ENCODE data around the gene DPY30. TPM values are rescaled to one million over a fixed set of nuclear protein-coding genes. Genes with fewer than 3 reads are reported as not detected.
"Not testable (repeated sequence)": the region's sequence is repeated elsewhere in the genome, so short reads cannot be mapped to it uniquely, and the experiment has no call there.

DPY30 gene
- total RNA-seq, 4 donors from 2014 or later: 52.6 to 83.1 (median 61.1) TPM

DNA sequence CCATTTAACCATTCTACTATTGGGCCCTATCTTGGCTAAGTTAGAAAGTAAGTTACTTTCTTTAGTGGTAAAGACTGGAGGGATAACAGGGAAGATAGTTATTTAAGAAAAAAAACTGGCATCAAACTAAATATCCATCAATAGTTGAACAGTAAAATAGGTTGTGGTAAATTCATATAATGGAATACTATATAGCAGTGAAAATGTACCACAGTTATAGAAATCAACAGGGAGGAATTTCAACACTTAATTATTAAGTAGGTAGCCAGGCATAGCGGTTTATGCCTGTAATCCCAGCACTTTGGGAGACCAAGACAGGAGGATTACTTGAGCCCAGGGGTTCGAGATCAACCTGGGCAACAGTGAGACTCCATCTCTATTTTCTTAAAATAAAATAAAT is 20.7 kb upstream of the DPY30 start:
- Histone ChIP-seq H3K36me3 (no peaks in the 10 kb centered on the region), H3K27me3 (no peaks in the 10 kb centered on the region), H3K9me3 (no peaks in the 10 kb centered on the region), H3K4me3 (no peak overlapping the region), H3K27ac (replicated peaks in 1 of 4) (no peak overlapping the region), H3K4me1 (peaks cover 15 to 20% (median 18%) of the 10 kb centered on the region in 4 donors)
- intact Hi-C loops (cut with DNase I): loop anchor here (5.0 kb wide), 1 partner anchor 107 kb away; the partner anchor contains the start of gene SLC30A6
- no peak for DNase-seq (ENCODE audit: extremely low spot score)
- no peak for TF ChIP-seq CTCF (IDR thresholded peaks at IDR 0.05)
- TF ChIP-seq EP300 (IDR thresholded peaks at IDR 0.05): no peak
- TF ChIP-seq POLR2A (IDR thresholded peaks at IDR 0.05; ENCODE audit: low read depth): no peak
- TF ChIP-seq POLR2AphosphoS5 (IDR thresholded peaks at IDR 0.05): no peak
- 95% methylated on average over 2 of the region's 2 CpGs for WGBS

DNA sequence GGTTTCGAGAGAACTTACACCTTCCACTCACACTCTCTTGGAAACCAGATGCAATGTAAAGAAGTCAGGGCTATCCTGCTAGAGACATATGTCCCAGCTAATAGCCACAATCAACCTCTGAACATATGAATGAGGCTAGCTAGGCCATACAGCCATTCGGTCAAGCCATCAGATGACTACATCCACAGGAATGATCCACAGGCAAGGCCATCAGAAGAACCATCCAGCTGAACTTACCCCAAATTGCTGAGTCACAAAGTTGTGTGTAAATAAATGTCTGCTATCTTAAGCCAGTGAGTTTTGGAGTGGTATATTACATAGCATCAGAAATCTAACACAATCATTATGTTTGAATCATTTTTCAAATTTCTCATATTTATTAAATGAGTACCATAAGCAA is 18.5 kb upstream of the DPY30 start:
- H3K27ac ChIP-seq (replicated peaks in 1 of 4): no peak overlapping the region
- H3K4me1 ChIP-seq: peaks cover 7 to 11% (median 9%) of the 10 kb centered on the region in 4 donors
- 92% methylated on average over 2 of the region's 2 CpGs for WGBS
- TF ChIP-seq CTCF (IDR thresholded peaks at IDR 0.05): no peak
- TF ChIP-seq POLR2AphosphoS5 (IDR thresholded peaks at IDR 0.05): no peak
- no peak for TF ChIP-seq EP300 (IDR thresholded peaks at IDR 0.05)
- TF ChIP-seq POLR2A (IDR thresholded peaks at IDR 0.05; ENCODE audit: low read depth): no peak
- intact Hi-C loops (cut with DNase I): no loop called here
- no peaks in the 10 kb centered on the region for H3K36me3 ChIP-seq
- no peaks in the 10 kb centered on the region for H3K27me3 ChIP-seq
- H3K4me3 ChIP-seq: no peak overlapping the region
- DNase-seq (ENCODE audit: extremely low spot score): no peak
- no peaks in the 10 kb centered on the region for H3K9me3 ChIP-seq

DNA sequence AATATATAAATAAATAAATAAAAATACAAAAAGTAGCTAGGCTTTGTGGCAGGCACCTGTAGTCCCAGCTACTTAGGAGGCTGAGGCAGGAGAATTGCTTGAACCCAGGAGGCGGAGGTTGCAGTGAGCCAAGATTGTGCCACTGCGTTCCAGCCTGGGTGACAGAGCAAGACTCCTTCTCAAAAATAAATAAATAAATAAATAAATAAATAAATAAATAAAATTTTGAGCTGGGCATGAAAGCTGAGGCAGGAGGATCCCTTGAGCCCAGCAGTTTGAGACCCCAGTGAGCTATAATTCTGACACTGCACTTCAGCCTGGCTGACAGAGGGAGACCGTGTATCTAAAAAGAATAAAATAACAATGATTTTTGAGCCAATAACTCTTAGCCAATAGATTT is 15.0 kb upstream of the DPY30 start:
- H3K4me1 ChIP-seq; H3K36me3 ChIP-seq; intact Hi-C loops (cut with DNase I); H3K9me3 ChIP-seq; DNase-seq (ENCODE audit: extremely low spot score); H3K27me3 ChIP-seq; H3K27ac ChIP-seq (replicated peaks in 1 of 4); H3K4me3 ChIP-seq: not testable (repeated sequence)
- 64% methylated on average over 3 of the region's 3 CpGs for WGBS

GRCh38 chr2:32051836-32052439 is 12.3 kb upstream of the DPY30 start:
- TF ChIP-seq POLR2A (IDR thresholded peaks at IDR 0.05; ENCODE audit: low read depth): no peak
- TF ChIP-seq POLR2AphosphoS5 (IDR thresholded peaks at IDR 0.05): no peak
- no peak for TF ChIP-seq EP300 (IDR thresholded peaks at IDR 0.05)
- TF ChIP-seq CTCF (IDR thresholded peaks at IDR 0.05): no peak
- H3K27ac ChIP-seq (replicated peaks in 1 of 4): no peak overlapping the region
- intact Hi-C loops (cut with DNase I): no loop called here
- no peaks in the 10 kb centered on the region for H3K9me3 ChIP-seq
- no peaks in the 10 kb centered on the region for H3K36me3 ChIP-seq
- no peak overlapping the region for H3K4me3 ChIP-seq
- no peak for DNase-seq (ENCODE audit: extremely low spot score)
- H3K4me1 ChIP-seq: no peaks in the 10 kb centered on the region
- H3K27me3 ChIP-seq: no peaks in the 10 kb centered on the region
- WGBS: 95% methylated on average over 11 of the region's 11 CpGs

GRCh38 chr2:32043561-32043960 is 4.0 kb upstream of the DPY30 start:
- intact Hi-C loops (cut with DNase I): loop anchor here (5.0 kb wide), 1 partner anchor 36 kb away; no protein-coding TSS in a partner anchor
- no peak overlapping the region for H3K27ac ChIP-seq (replicated peaks in 1 of 4)
- H3K27me3 ChIP-seq: no peaks in the 10 kb centered on the region
- H3K4me3 ChIP-seq: no peak overlapping the region
- no peaks in the 10 kb centered on the region for H3K9me3 ChIP-seq
- DNase-seq (ENCODE audit: extremely low spot score): no peak
- H3K36me3 ChIP-seq: no peaks in the 10 kb centered on the region
- peaks cover 6 to 13% (median 9%) of the 10 kb centered on the region in 4 donors for H3K4me1 ChIP-seq
- TF ChIP-seq POLR2A (IDR thresholded peaks at IDR 0.05; ENCODE audit: low read depth): no peak
- TF ChIP-seq CTCF (IDR thresholded peaks at IDR 0.05): no peak
- no peak for TF ChIP-seq EP300 (IDR thresholded peaks at IDR 0.05)
- TF ChIP-seq POLR2AphosphoS5 (IDR thresholded peaks at IDR 0.05): no peak
- 84% methylated on average over 7 of the region's 7 CpGs for WGBS

GRCh38 chr2:32034198-32034887 is 5.3 kb downstream of the DPY30 start:
- H3K9me3 ChIP-seq; intact Hi-C loops (cut with DNase I); H3K27me3 ChIP-seq; DNase-seq (ENCODE audit: extremely low spot score); H3K27ac ChIP-seq (replicated peaks in 1 of 4); H3K4me3 ChIP-seq: not testable (repeated sequence)
- H3K36me3 ChIP-seq: peaks cover 14 to 53% (median 26%) of the 10 kb centered on the region in 4 donors
- WGBS: 91% methylated on average over 8 of the region's 8 CpGs
- H3K4me1 ChIP-seq: peaks cover 10 to 28% (median 19%) of the 10 kb centered on the region in 4 donors

DNA sequence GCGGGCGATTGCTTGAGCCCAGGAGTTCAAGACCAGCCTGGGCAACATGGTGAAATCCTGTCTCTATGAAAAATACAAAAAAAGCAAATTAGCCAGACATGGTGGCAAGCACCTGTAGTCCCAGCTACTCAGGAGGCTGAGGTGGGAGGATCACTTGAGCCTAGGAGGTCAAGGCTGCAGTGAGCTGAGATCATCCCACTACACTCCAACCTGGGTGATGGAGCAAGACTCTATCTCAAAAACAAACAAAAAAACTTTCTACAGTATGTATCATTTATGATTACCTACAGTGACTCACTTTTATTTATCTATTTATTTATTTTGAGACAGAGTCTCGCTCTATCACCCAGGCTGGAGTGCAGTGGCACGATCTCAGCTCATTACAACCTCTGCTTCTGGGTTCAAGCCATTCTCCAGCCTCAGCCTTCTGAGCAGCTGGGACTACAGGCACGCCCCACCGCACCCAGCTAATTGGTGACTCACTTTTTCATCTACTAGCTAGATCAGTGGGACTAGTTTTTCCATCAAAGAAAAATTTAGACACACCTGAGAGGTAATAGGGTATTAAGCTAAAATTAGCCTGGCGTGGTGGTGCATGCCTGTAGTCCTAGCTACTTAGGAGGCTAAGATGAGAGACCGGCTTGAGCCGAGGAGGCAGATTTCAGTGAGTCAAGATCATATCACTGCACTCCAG is 20.7 kb downstream of the DPY30 start:
- H3K27me3 ChIP-seq; H3K4me1 ChIP-seq; H3K9me3 ChIP-seq; H3K27ac ChIP-seq (replicated peaks in 1 of 4); DNase-seq (ENCODE audit: extremely low spot score); intact Hi-C loops (cut with DNase I); H3K4me3 ChIP-seq: not testable (repeated sequence)
- 96% methylated on average over 9 of the region's 9 CpGs for WGBS
- peaks cover 45 to 64% (median 57%) of the 10 kb centered on the region in 4 donors for H3K36me3 ChIP-seq

Measured in esophagus muscularis mucosa (tissue), 4 donors.